Measurements from ENCODE around the gene CTSW. TPM values are rescaled to one million over a fixed set of nuclear protein-coding genes. Genes with fewer than 3 reads are reported as not detected.
A peak's percentile ranks its signal among the peaks of the same experiment; 100 is the strongest.

Gene CTSW
- total RNA-seq, 2 experiments from 2014 or later, result not detected

- H4K20me1 ChIP-seq (ENCODE audit: insufficient read depth, low read length), result peaks cover 20% of the 10 kb centered on the region
- ChIA-PET POLR2A (no interaction called here), CTCF (ENCODE audit: unreplicated experiment) (no interaction called here)
- DNase-seq (ENCODE audit: low spot score), result peak; percentile 80
- peaks cover 61% of the 10 kb centered on the region for H3K36me3 ChIP-seq (ENCODE audit: insufficient read depth, low read length)
- H3K4me3 ChIP-seq (ENCODE audit: low read depth, low read length, poor library complexity, severe bottlenecking), result peak overlapping the region; percentile 99
- no TSS peak for BruUV-seq (replicated peaks)
- no peak for TF ChIP-seq CTCF (conservative IDR thresholded peaks at IDR 0.05; ENCODE audit: low read length)
- no peaks in the 10 kb centered on the region for H3K9me2 ChIP-seq (ENCODE audit: insufficient read depth, low read length)
- H3K79me2 ChIP-seq (ENCODE audit: insufficient read depth, low read depth, low read length), result peaks cover 47% of the 10 kb centered on the region
- 0 out of 2 replicates have a peak, but pooled peaks cover 1% of the 10 kb centered on the region for H3K9me3 ChIP-seq (ENCODE audit: low read length)
- H3K27ac ChIP-seq (ENCODE audit: low read depth, low read length, poor library complexity, severe bottlenecking), result peak overlapping the region; percentile 93
- H3K4me2 ChIP-seq (ENCODE audit: low read length), result peak overlapping the region; percentile 94
- H3K4me1 ChIP-seq (ENCODE audit: insufficient read depth, low read length, poor library complexity, severe bottlenecking), result peaks cover 27% of the 10 kb centered on the region
- intact Hi-C loops (cut with micrococcal nuclease; ENCODE audit: unreplicated experiment), result loop anchor here (5.0 kb wide), 1 partner anchor 410 kb away; the partner anchor contains the start of gene RAB1B
- H2AFZ ChIP-seq (ENCODE audit: low read length), result no peak overlapping the region
Observed at GRCh38 chr11:65856689-65857499, 22.7 kb upstream of the CTSW start.

- H3K4me2 ChIP-seq (ENCODE audit: low read length), result peak overlapping the region; percentile 94
- H3K27ac ChIP-seq (ENCODE audit: low read depth, low read length, poor library complexity, severe bottlenecking), result peak overlapping the region; percentile 93
- intact Hi-C loops (cut with micrococcal nuclease; ENCODE audit: unreplicated experiment), result loop anchor here (5.0 kb wide), 1 partner anchor 410 kb away; the partner anchor contains the start of gene RAB1B
- H3K79me2 ChIP-seq (ENCODE audit: insufficient read depth, low read depth, low read length), result peaks cover 50% of the 10 kb centered on the region
- no peaks in the 10 kb centered on the region for H3K9me2 ChIP-seq (ENCODE audit: insufficient read depth, low read length)
- H3K9me3 ChIP-seq (ENCODE audit: low read length), result no peaks in the 10 kb centered on the region
- BruUV-seq (replicated peaks), result no TSS peak
- POLR2A ChIA-PET, result interaction anchor here (0.6 to 3.9 kb wide), 2 partner anchors 31 to 129 kb away, joined by 4 to 59 read pairs; partner anchors contain the start of genes CCDC85B and FIBP
- no peak overlapping the region for H2AFZ ChIP-seq (ENCODE audit: low read length)
- peaks cover 61% of the 10 kb centered on the region for H3K36me3 ChIP-seq (ENCODE audit: insufficient read depth, low read length)
- CTCF ChIA-PET (ENCODE audit: unreplicated experiment), result interaction anchor here (1.0 kb wide), 1 partner anchor 30 kb away, joined by 24 read pairs; the partner anchor contains the start of gene FIBP
- H4K20me1 ChIP-seq (ENCODE audit: insufficient read depth, low read length), result peaks cover 20% of the 10 kb centered on the region
- peak; percentile 64 for DNase-seq (ENCODE audit: low spot score)
- H3K4me3 ChIP-seq (ENCODE audit: low read depth, low read length, poor library complexity, severe bottlenecking), result peak overlapping the region; percentile 99
- H3K4me1 ChIP-seq (ENCODE audit: insufficient read depth, low read length, poor library complexity, severe bottlenecking), result peaks cover 31% of the 10 kb centered on the region
- TF ChIP-seq EZH2phosphoT487 (IDR thresholded peaks at IDR 0.05; ENCODE audit: borderline replicate concordance, low read depth, low read length), result no peak
- no peak for TF ChIP-seq CTCF (conservative IDR thresholded peaks at IDR 0.05; ENCODE audit: low read length)
Observed at GRCh38 chr11:65857500-65857852, 22.2 kb upstream of the CTSW start.
